Testis (tissue), 3 donors: Measurements from ENCODE around the gene SNAP25. TPM values are rescaled to one million over a fixed set of nuclear protein-coding genes. Genes with fewer than 3 reads are reported as not detected.

Source experiments
- DNase-seq: peaks from one replicate; pipeline ENCODE4 v3.0.0-alpha.2; 2019
- H3K27ac ChIP-seq, 2 donors: fragments of 200-600 bp; sonication (generic); one replicate each; pipeline ENCODE4 v1.5.1; 2019
- H3K27me3 ChIP-seq: fragments of 200-600 bp; sonication (generic); one replicate; pipeline ENCODE4 v1.5.1; 2019
- H3K36me3 ChIP-seq: fragments of 200-600 bp; sonication (generic); one replicate; pipeline ENCODE4 v1.5.1; 2017; ENCODE audit warnings: low read depth; ENCODE audit errors: missing control alignments
- H3K4me1 ChIP-seq: fragments of 200-600 bp; sonication (generic); one replicate; pipeline ENCODE4 v1.5.1; 2019
- H3K4me3 ChIP-seq, 2 donors: fragments of 200-600 bp; sonication (generic); one replicate each; pipeline ENCODE4 v1.5.1; 2017 to 2019
- H3K9me3 ChIP-seq: fragments of 200-600 bp; sonication (generic); one replicate; pipeline ENCODE4 v1.5.1; 2017
- POLR2A ChIP-seq: fragments of 450-650 bp; IDR thresholded peaks from one replicate; pipeline ENCODE4 v1.6.1; 2017; ENCODE audit warnings: antibody characterized with exemption, mild to moderate bottlenecking, moderate library complexity
- WGBS, 2 donors: methylation state at CpG; one replicate each; pipeline ENCODE4 v1.1.5; 2018; 5-methylcytosine and 5-hydroxymethylcytosine counted together
- intact Hi-C: fragments of 100-400 bp; cut with DNase I; formaldehyde crosslinking; loops from one replicate; pipeline ENCODE4 v1.15.1; 2023; ENCODE audit warnings: low total_unique reads
- polyA plus RNA-seq: library from polyadenylated mRNA; stranded (reverse); fragments of 350-450 nt; fragmentation: Illumina TruSeq; extraction: RNeasy Lipid Tissue Mini Kit (QIAGEN cat#74804); gene quantifications from one replicate; pipeline ENCODE4 v1.2.3, GENCODE V29; 2014; ENCODE audit warnings: low read depth, low replicate concordance; ENCODE audit not compliant: insufficient read depth
- total RNA-seq, 2 donors: library from RNA; depleted of rRNA; stranded (reverse); fragments of >200 nt; gene quantifications; one replicate each; pipeline ENCODE4 v1.2.3, GENCODE V29; 2016
- TF ChIP-seq, protein P1 (sequence below), 3 experiments: fragments of 450-650 bp in 2 of 3; fragments of 200-600 bp in 1 of 3; sonication (generic) in 1 of 3; IDR thresholded peaks; one replicate each; pipeline ENCODE4 v1.5.1; 2016 to 2019; ENCODE audit warnings: antibody characterized with exemption in 3 of 3, mild to moderate bottlenecking in 2 of 3, moderate library complexity in 1 of 3

SNAP25 gene
- total and polyA plus RNA-seq, 3 donors from 2014 or later: 8.0 to 13.7 (median 11.3) TPM

DNA sequence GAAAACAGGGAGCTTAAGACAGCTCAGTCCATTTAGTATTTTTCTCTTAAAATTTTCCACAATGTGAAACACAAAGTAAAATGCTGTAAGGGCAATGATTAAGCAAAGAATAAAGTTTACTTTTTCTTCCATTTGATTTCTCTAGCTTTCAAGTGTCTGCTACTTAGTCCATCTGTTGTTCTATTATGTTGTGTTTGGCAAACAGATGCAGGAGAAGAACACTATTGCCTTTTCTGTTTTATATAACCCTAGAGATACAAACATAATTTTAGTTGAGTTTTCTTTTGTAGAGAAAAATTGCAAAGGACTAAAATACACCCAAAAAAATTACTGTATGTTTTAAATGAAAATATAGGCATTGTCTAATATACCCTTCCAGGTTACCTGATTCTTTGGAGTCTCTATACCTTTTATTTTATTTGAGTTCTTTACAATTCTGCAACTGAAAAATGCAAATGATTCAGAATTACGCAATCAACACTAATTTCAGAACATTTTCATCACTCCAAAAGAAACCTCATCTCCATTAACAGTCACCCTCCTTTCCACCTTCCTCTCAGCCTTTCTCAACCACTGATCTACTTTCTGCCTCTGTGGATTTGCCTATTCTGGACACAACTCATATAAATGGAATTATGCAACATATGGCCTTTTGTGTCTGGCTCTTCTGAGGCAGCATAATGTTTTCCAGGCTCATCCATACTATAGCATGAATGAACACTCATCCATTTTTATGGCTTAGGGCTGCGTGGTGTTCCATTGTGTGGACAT is 118.5 kb downstream of the SNAP25 start:
- H3K27me3 ChIP-seq: no peaks in the 10 kb centered on the region
- H3K9me3 ChIP-seq: no peaks in the 10 kb centered on the region
- peak overlapping the region; percentile 22 to 34 for H3K27ac ChIP-seq
- WGBS, 2 donors: 86% methylated on average over 2 of the region's 2 CpGs
- TF ChIP-seq, protein P1, sequence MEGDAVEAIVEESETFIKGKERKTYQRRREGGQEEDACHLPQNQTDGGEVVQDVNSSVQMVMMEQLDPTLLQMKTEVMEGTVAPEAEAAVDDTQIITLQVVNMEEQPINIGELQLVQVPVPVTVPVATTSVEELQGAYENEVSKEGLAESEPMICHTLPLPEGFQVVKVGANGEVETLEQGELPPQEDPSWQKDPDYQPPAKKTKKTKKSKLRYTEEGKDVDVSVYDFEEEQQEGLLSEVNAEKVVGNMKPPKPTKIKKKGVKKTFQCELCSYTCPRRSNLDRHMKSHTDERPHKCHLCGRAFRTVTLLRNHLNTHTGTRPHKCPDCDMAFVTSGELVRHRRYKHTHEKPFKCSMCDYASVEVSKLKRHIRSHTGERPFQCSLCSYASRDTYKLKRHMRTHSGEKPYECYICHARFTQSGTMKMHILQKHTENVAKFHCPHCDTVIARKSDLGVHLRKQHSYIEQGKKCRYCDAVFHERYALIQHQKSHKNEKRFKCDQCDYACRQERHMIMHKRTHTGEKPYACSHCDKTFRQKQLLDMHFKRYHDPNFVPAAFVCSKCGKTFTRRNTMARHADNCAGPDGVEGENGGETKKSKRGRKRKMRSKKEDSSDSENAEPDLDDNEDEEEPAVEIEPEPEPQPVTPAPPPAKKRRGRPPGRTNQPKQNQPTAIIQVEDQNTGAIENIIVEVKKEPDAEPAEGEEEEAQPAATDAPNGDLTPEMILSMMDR (IDR thresholded peaks at IDR 0.05): no peak
- TF ChIP-seq POLR2A: no peak
- peaks cover 7% of the 10 kb centered on the region for H3K4me1 ChIP-seq
- H3K36me3 ChIP-seq: no peaks in the 10 kb centered on the region
- no peak for DNase-seq
- no peak overlapping the region for H3K4me3 ChIP-seq
- intact Hi-C loops: no loop called here

DNA sequence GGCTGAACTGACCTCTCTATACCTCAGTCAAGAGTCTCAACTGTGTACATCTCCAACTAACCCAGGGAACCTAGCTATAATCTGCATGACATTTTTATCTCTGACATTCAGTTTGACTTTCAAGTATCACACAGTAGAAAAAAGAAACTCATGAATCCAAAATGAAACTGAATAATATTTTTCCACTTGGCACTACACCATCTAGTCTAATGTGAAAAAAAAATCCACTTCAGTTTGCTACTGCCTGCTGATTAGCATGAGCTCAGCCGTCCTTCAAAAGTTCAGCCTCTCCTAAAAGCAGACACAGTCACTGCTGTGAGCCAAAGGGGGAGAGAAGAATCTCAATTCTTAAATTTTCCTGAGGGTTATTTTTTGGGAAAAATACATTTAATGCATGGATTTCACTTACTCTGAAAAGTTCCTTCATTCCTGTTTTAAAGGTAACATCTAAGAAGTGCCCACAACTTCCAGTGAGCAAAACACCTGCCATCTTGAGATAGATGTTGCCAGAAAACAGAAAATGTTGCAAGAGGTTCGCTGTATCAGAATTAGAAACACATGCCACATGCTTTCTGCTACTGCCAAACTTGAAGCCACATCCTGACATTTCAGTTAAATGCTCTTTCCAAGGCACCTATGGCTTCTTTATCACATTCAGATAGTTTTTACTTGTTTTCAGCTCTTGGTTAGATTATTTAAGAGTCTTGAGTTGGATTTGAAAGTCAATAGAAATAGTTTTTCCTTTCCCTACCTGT is 120.0 kb downstream of the SNAP25 start:
- intact Hi-C loops: no loop called here
- WGBS, 2 donors: 47 to 56% methylated on average over 2 of the region's 2 CpGs
- no peak for DNase-seq

DNA sequence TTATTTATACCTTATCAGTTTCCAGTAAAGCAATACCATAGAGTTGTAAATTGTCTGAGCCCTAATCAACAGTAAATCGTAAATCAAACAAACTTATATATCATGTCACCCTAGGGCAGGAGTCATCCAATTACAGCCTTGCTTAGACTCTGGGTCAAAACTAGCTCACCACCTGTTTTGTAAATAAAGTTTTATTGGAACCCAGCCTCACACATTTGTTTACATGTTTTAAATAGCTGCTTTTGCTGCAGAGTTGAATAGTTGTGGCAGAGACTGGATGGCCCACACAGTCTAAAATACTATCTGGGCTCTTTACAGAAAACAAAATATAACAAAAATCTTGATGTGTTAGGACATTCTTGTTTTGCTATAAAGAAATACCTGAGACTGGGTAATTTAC is 121.0 kb downstream of the SNAP25 start:
- Histone ChIP-seq H3K4me3 (no peak overlapping the region), H3K27me3 (no peaks in the 10 kb centered on the region), H3K36me3 (no peaks in the 10 kb centered on the region), H3K27ac (no peak overlapping the region), H3K9me3 (no peaks in the 10 kb centered on the region), H3K4me1 (no peaks in the 10 kb centered on the region)
- no peak for DNase-seq
- WGBS, 2 donors: 86 to 92% methylated on average over 1 of the region's 1 CpG
- intact Hi-C loops: no loop called here
- no peak for TF ChIP-seq POLR2A
- TF ChIP-seq, protein P1 (IDR thresholded peaks at IDR 0.05): no peak

More for the DNA sequence above, 120.0 kb downstream of the SNAP25 start:
- no peaks in the 10 kb centered on the region for H3K9me3 ChIP-seq
- no peak for TF ChIP-seq POLR2A
- TF ChIP-seq, protein P1 (IDR thresholded peaks at IDR 0.05): no peak
- no peaks in the 10 kb centered on the region for H3K4me1 ChIP-seq
- no peaks in the 10 kb centered on the region for H3K36me3 ChIP-seq
- no peaks in the 10 kb centered on the region for H3K27me3 ChIP-seq
- no peak overlapping the region for H3K4me3 ChIP-seq
- no peak overlapping the region for H3K27ac ChIP-seq

DNA sequence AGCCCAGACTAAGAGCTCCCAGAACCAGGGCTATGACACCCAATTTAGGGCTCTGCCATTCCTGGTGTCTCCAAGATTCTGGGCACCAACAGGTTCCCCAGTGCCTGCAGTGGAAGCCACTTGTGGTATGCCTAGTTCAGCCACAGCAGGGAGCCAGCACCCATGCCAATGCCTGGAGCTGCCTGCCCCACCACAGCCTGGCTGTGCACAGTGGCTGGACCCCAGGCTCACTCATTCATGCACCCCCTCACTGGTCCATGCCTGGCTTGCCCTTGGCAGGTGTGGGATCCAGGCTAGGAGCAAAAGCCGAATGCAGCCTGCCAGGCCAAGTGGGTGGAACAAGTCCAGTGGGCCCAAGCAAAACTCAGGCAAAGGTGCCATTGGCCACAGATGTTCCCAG is 123.5 kb downstream of the SNAP25 start:
- H3K27me3 ChIP-seq: no peaks in the 10 kb centered on the region
- H3K4me1 ChIP-seq: no peaks in the 10 kb centered on the region
- H3K9me3 ChIP-seq: no peaks in the 10 kb centered on the region
- TF ChIP-seq, protein P1 (IDR thresholded peaks at IDR 0.05): no peak
- no peak for TF ChIP-seq POLR2A
- no peak overlapping the region for H3K4me3 ChIP-seq
- no peak for DNase-seq
- H3K36me3 ChIP-seq: no peaks in the 10 kb centered on the region
- H3K27ac ChIP-seq: no peak overlapping the region
- intact Hi-C loops: no loop called here
- whole genome bisulfite sequencing, 2 donors: 50 to 83% methylated on average over 1 of the region's 1 CpG
